ENCODE results near the gene LHX4.
A peak's percentile ranks its signal among the peaks of the same experiment; 100 is the strongest.

The LHX4 gene

GRCh38 chr1:180228648-180229482, 1.2 kb upstream of the LHX4 start:
- no peak for DNase-seq

- DNase-seq = no peak
Observed at GRCh38 chr1:180230416-180230790, 339 bp downstream of the LHX4 start.

GRCh38 chr1:180230791-180231505, 884 bp downstream of the LHX4 start:
- DNase-seq = no peak

- peak; percentile 27 for DNase-seq
Observed at GRCh38 chr1:180231506-180231921, 1.4 kb downstream of the LHX4 start.

GRCh38 chr1:180231936-180232335, 1.9 kb downstream of the LHX4 start:
- no peak for DNase-seq

- no peak for DNase-seq
Observed at GRCh38 chr1:180232521-180233043, 2.5 kb downstream of the LHX4 start.

GRCh38 chr1:180233191-180234011, 3.3 kb downstream of the LHX4 start:
- DNase-seq = no peak

- DNase-seq = no peak
Observed at GRCh38 chr1:180234369-180235076, 4.5 kb downstream of the LHX4 start.

- DNase-seq = no peak
Observed at GRCh38 chr1:180235077-180235501, 5.0 kb downstream of the LHX4 start.

- no peak for DNase-seq
Observed at GRCh38 chr1:180235502-180236239, 5.6 kb downstream of the LHX4 start.

- DNase-seq = no peak
Observed at GRCh38 chr1:180236698-180237509, 6.8 kb downstream of the LHX4 start.

GRCh38 chr1:180237869-180238476, 7.9 kb downstream of the LHX4 start:
- DNase-seq = no peak

- DNase-seq = no peak
Observed at GRCh38 chr1:180238675-180239074, 8.6 kb downstream of the LHX4 start.

GRCh38 chr1:180239145-180240096, 9.4 kb downstream of the LHX4 start:
- DNase-seq = no peak

- no peak for DNase-seq
Observed at GRCh38 chr1:180241716-180242544, 11.9 kb downstream of the LHX4 start.

- no peak for DNase-seq
Observed at GRCh38 chr1:180243517-180244221, 13.6 kb downstream of the LHX4 start.

GRCh38 chr1:180244840-180245239, 14.8 kb downstream of the LHX4 start:
- no peak for DNase-seq

GRCh38 chr1:180246579-180246978, 16.5 kb downstream of the LHX4 start:
- DNase-seq = no peak

Data from NCI-H2171 (cell line).